GM12878 (cell line): ENCODE data around the gene FBXL3. TPM values are rescaled to one million over a fixed set of nuclear protein-coding genes. Genes with fewer than 3 reads are reported as not detected.

Experiments used
- CEBPB ChIP-seq, 2 experiments: fragments of 150-350 bp in 1 of 2; IDR thresholded peaks; 2 replicates each; pipeline ENCODE4 v1.6.1; 2012 to 2014; ENCODE audit warnings: low read depth in 2 of 2, low read length in 2 of 2, borderline replicate concordance in 1 of 2, inconsistent platforms in 1 of 2
- CEBPZ ChIP-seq: fragments of 150-350 bp; IDR thresholded peaks from 2 replicates; pipeline ENCODE4 v1.6.1; 2016; ENCODE audit warnings: low read depth, low read length
- CHD2 ChIP-seq: IDR thresholded peaks from 2 replicates; pipeline ENCODE4 v1.6.1; 2011; ENCODE audit warnings: low read depth, low read length, improper control_type of control experiment, borderline replicate concordance
- CREM ChIP-seq: IDR thresholded peaks from 2 replicates; pipeline ENCODE4 v1.6.1; 2014; ENCODE audit warnings: antibody characterized with exemption, low read depth
- EP300 ChIP-seq, 2 experiments: fragments of 150-350 bp in 1 of 2; IDR thresholded peaks; 2 replicates each; pipeline ENCODE4 v1.6.1; 2011 to 2012; ENCODE audit warnings: low read depth in 2 of 2, low read length in 2 of 2, borderline replicate concordance in 1 of 2, improper control_type of control experiment in 1 of 2, inconsistent platforms in 1 of 2; ENCODE audit not compliant: control insufficient read depth in 1 of 2
- ETV6 ChIP-seq, 2 experiments: fragments of 450-650 bp in 1 of 2; IDR thresholded peaks in 1 of 2; conservative IDR thresholded peaks in 1 of 2; 2 replicates each; pipeline ENCODE4 v1.6.1; 2014; ENCODE audit warnings: antibody characterized with exemption in 1 of 2, borderline replicate concordance in 1 of 2, low read depth in 1 of 2, mild to moderate bottlenecking in 1 of 2, moderate library complexity in 1 of 2
- IKZF2 ChIP-seq, 2 experiments: fragments of 450-650 bp; IDR thresholded peaks; 2 replicates each; pipeline ENCODE4 v1.6.1; 2017; ENCODE audit warnings: mild to moderate bottlenecking in 2 of 2, moderate library complexity in 2 of 2
- JUNB ChIP-seq: IDR thresholded peaks from 2 replicates; pipeline ENCODE4 v1.6.1; 2016; ENCODE audit warnings: antibody characterized with exemption, mild to moderate bottlenecking
- MAX ChIP-seq: IDR thresholded peaks from 2 replicates; pipeline ENCODE4 v1.6.1; 2012; ENCODE audit warnings: low read depth, low read length, improper control_type of control experiment
- MTA2 ChIP-seq: fragments of 450-650 bp; IDR thresholded peaks from 2 replicates; pipeline ENCODE4 v1.6.1; 2016; ENCODE audit warnings: low read depth, mild to moderate bottlenecking, moderate library complexity
- NR2C2 ChIP-seq: IDR thresholded peaks from 2 replicates; pipeline ENCODE4 v1.6.1; 2011; ENCODE audit warnings: borderline replicate concordance, low read depth; ENCODE audit not compliant: control insufficient read depth, insufficient read length
- NR2F1 ChIP-seq: fragments of 450-650 bp; conservative IDR thresholded peaks from 2 replicates; pipeline ENCODE4 v1.6.1; 2017; ENCODE audit warnings: mild to moderate bottlenecking
- RAD21 ChIP-seq: IDR thresholded peaks from 2 replicates; pipeline ENCODE4 v1.6.1; 2011; ENCODE audit warnings: mild to moderate bottlenecking, low read depth, low read length, moderate library complexity; ENCODE audit not compliant: insufficient read depth
- RELB ChIP-seq: fragments of 450-650 bp; IDR thresholded peaks from 2 replicates; pipeline ENCODE4 v1.6.1; 2017; ENCODE audit warnings: low read depth, mild to moderate bottlenecking, moderate library complexity
- SKIL ChIP-seq: fragments of 450-650 bp; IDR thresholded peaks from 2 replicates; pipeline ENCODE4 v1.6.1; 2017; ENCODE audit warnings: mild to moderate bottlenecking, low read depth, inconsistent platforms; ENCODE audit not compliant: poor library complexity, severe bottlenecking
- SP1 ChIP-seq: IDR thresholded peaks from one replicate; pipeline ENCODE4 v1.6.1; 2011; ENCODE audit warnings: low read depth, low read length
- USF1 ChIP-seq: IDR thresholded peaks from 2 replicates; pipeline ENCODE4 v1.6.1; 2011; ENCODE audit warnings: borderline replicate concordance, low read depth, mild to moderate bottlenecking, moderate library complexity, mixed read lengths, low read length; ENCODE audit not compliant: insufficient read depth; ENCODE audit errors: extremely low read length
- ZBED1 ChIP-seq: IDR thresholded peaks from 2 replicates; pipeline ENCODE4 v1.6.1; 2016; ENCODE audit warnings: borderline replicate concordance
- polyA plus RNA-seq, 11 experiments: library from polyadenylated mRNA; depleted of rRNA in 4 of 11; unstranded in 6 of 11; stranded (reverse) in 5 of 11; fragments of >200 nt; fragmentation: Nextera tagmentation in 4 of 11; fragmentation: Illumina TruSeq in 1 of 11; extraction: Ambion mirVana in 4 of 11; extraction: Trizol in 1 of 11; gene quantifications; 1 replicate in 1 of 11; 2 replicates in 10 of 11; pipeline versions ENCODE4 v1.2.1 to v1.2.3, GENCODE V29; 2011 to 2016; ENCODE audit warnings: inconsistent platforms in 2 of 11, missing spikeins in 2 of 11, low read depth in 1 of 11
- total RNA-seq, 4 experiments: library from RNA; depleted of rRNA in 3 of 4; stranded (reverse); fragments of >200 nt in 3 of 4; fragmentation: Illumina TruSeq in 1 of 4; extraction: Trizol in 1 of 4; gene quantifications; 2 replicates each; pipeline versions ENCODE4 v1.2.1 to v1.2.3, GENCODE V29; 2013 to 2021

The FBXL3 gene
- total and polyA plus RNA-seq, 10 of the 15 experiments (the other 5 are each of a cell fraction or from before 2014, with no cell fraction given), result 9.0 to 26.4 (median 19.7) TPM

- TF ChIP-seq CEBPB (IDR thresholded peaks at IDR 0.05; ENCODE audit: borderline replicate concordance in 1 of 2, low read depth in 2 of 2, low read length in 2 of 2) (no peak), ZBED1 (0 out of 2 replicates have a peak, but pooled peaks have one; percentile 18), NR2F1 (0 out of 2 replicates have a peak, but pooled peaks have one; percentile 21), CHD2 (0 out of 2 replicates have a peak, but pooled peaks have one; percentile 34), MAX (no peak), USF1 (no peak), RELB (peak; percentile 66), NR2C2 (no peak), EP300 (IDR thresholded peaks at IDR 0.05; ENCODE audit: borderline replicate concordance in 1 of 2, control insufficient read depth in 1 of 2, low read depth in 2 of 2, low read length in 2 of 2) (peak in 1 of 2 experiments; percentile 73; a peak in 1 of 4 replicates), SKIL (peak; percentile 86), MTA2 (peak; percentile 90), CREM (peak; percentile 52; the same call in 1 of the 2 replicates), IKZF2 (IDR thresholded peaks at IDR 0.05) (peak; percentile 67 to 77; a peak in 3 of 4 replicates), CEBPZ (no peak), SP1 (peak; percentile 38), RAD21 (no peak), ETV6 (conservative IDR thresholded peaks at IDR 0.05 in 1 of 2, IDR thresholded peaks at IDR 0.05 in 1 of 2; ENCODE audit: borderline replicate concordance in 1 of 2, low read depth in 1 of 2) (peak in 1 of 2 experiments; percentile 91; a peak in 2 of 4 replicates), JUNB (peak; percentile 83)
Observed at GRCh38 chr13:76991432-76991795, 35.5 kb downstream of the FBXL3 start (continued).
